ENCODE data around the gene ZNF385C.

DNA sequence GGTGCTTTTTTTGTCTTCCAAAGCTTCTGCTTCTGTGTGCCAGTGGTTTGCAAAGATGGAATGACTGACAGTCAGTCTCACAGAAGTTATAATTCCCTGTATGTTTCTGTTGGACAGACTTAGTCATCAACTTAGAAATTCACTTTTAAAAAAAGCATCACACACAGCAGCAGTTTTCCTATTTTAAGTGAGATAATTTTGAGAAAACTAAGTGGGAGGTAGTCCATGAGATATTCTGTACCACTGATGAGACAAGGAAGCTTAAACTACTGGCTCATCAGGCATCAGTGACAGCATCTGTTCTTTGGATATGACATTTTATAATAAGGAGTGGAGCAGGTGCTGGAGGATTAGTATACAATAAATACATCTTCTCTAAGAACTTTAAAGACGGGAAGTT is 111.6 kb downstream of the ZNF385C start:
- TF ChIP-seq, protein P1, sequence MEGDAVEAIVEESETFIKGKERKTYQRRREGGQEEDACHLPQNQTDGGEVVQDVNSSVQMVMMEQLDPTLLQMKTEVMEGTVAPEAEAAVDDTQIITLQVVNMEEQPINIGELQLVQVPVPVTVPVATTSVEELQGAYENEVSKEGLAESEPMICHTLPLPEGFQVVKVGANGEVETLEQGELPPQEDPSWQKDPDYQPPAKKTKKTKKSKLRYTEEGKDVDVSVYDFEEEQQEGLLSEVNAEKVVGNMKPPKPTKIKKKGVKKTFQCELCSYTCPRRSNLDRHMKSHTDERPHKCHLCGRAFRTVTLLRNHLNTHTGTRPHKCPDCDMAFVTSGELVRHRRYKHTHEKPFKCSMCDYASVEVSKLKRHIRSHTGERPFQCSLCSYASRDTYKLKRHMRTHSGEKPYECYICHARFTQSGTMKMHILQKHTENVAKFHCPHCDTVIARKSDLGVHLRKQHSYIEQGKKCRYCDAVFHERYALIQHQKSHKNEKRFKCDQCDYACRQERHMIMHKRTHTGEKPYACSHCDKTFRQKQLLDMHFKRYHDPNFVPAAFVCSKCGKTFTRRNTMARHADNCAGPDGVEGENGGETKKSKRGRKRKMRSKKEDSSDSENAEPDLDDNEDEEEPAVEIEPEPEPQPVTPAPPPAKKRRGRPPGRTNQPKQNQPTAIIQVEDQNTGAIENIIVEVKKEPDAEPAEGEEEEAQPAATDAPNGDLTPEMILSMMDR (IDR thresholded peaks at IDR 0.05) = no peak
- TF ChIP-seq POLR2A (IDR thresholded peaks at IDR 0.05) = no peak

Measured in esophagus squamous epithelium (tissue), 4 donors.